GM18499 (cell line): ENCODE data around the gene ZNF253.
"Not testable (repeated sequence)": the region's sequence is repeated elsewhere in the genome, so short reads cannot be mapped to it uniquely, and the experiment has no call there.

Source experiments
- ATAC-seq: cut with Tn5 transposase; IDR thresholded peaks from one replicate; pipeline ENCODE4 v1.9.1; 2021; ENCODE audit warnings: moderate number of reproducible peaks; ENCODE audit not compliant: insufficient read depth, unreplicated experiment

ZNF253 gene

DNA sequence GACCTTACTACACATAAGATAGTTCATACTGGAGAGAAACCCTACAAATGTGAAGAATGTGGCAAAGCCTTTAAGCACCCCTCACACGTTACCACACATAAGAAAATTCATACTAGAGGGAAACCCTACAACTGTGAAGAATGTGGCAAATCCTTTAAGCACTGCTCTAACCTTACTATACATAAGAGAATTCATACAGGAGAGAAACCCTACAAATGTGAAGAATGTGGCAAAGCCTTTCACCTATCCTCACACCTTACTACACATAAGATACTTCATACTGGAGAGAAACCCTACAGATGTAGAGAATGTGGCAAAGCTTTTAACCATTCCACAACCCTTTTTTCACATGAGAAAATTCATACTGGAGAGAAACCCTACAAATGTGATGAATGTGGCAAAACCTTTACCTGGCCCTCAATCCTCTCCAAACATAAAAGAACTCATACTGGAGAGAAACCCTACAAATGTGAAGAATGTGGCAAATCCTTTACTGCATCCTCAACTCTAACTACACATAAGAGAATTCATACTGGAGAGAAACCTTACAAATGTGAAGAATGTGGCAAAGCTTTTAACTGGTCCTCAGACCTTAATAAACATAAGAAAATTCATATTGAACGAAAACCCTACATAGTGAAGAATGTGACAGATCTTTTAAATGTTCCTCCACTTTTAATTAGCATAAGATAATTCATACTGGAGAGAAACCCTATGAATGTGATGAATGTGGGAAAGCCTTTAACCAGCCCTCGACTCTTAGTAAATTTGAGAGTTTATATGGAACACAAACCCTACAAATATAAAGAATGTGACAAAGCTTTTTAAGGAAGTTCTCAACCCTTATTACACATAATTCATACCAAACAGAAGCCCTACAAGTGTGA lies 26.6 kb downstream of the ZNF253 start:
- not testable (repeated sequence) for ATAC-seq

DNA sequence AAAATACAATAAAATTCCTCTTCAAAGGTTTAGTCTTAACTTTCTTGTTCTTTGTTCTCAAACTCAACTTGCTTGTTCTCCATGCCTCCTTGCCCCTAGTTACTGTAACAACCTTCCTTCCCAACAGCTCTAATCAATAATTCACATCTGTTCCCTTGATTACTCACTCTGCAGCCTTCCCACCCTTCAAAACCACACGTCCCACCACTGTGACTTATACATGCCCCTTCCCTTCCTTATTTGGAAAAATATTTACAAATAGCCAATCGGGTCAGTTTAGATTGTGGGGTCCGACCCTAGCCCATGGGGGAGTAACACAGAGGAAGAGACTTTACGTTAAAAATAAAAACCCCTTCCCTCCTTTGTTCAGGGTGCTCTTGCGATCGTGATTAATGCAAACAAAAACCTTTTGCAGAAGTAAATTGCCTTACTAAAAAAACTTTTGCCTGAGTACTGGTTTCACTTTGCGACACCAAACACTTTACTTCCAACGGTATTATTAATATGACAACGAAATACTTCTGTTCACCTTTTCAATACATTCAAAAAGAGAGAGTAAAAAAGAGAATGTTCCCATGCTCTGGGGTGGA lies 34.6 kb downstream of the ZNF253 start:
- no peak for ATAC-seq

DNA sequence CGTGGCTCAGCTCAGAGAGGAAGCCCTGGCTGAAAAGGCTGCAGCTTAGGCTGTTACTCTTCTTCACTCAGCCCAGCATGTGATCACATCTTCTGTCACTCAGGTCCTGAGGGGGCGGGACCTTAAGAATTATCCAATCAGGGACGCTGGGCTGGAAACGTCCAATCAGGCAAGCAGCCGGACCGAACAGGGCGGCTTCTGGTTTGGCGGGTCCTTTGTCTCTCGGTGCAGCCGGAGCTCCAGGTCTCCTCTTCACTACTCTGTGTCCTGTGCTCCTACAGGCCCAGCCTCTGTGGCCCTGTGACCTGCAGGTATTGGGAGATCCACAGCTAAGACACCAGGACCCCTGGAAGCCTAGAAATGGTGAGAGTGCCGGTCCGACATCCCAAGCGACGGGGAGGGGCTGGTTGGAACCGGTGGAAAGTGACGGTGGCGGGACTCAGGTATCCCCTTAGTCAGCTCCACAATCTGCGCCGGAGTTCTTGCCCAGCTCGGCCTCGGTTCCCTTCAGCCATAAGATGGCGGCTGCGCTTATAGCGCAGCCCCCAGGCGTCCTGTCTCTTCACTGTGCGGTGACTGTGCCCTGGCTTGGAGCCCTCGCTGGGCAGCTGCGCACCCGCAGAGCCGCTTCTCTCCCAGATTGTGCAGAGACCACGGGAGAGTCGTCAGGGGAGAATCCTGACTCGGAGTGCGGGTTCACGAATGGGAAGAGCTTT lies 35.2 kb downstream of the ZNF253 start, which contains the start of gene ZNF93:
Gene ZNF93 (plus strand): TSS at position 218 of the 716 bp plus-strand sequence. CDS start 143 bp downstream, at position 361.
- peak; percentile 66 for ATAC-seq

DNA sequence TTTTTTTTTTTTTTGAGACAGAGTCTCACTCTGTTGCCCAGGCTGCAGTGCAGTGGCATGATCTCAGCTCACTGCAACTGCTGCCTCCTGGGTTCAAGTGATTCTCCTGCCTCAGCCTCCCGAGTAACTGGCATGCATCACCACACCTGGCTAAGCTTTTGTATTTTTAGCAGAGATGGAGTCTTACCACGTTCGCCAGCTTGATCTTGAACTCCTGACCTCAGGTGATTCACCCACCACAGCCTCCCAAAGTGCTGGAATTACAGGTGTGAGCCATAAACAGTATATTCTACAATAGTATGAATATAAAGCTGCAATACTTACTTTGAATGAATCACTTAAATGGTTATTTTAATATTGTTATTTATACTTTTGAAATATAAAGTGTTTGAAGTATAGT lies 41.9 kb downstream of the ZNF253 start:
- ATAC-seq = not testable (repeated sequence)

DNA sequence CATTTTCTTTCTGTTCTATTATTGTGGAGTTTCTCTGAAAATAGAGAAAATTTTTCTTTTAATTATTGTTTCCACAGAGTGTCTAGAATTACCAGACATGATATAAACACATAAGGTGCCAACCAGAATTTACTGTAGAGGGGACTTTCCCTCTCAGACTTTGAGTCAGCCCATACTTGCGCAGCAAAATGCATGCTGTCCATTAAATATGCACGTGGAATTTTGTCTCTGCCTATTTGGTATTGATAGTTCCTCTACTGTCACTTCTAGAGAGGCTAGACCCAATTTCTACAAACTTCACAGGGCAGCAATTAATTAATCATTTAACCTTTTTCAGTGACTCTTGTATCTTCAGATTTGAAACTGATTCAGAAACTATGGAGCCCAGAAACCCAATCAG lies 44.0 kb downstream of the ZNF253 start:
- no peak for ATAC-seq

DNA sequence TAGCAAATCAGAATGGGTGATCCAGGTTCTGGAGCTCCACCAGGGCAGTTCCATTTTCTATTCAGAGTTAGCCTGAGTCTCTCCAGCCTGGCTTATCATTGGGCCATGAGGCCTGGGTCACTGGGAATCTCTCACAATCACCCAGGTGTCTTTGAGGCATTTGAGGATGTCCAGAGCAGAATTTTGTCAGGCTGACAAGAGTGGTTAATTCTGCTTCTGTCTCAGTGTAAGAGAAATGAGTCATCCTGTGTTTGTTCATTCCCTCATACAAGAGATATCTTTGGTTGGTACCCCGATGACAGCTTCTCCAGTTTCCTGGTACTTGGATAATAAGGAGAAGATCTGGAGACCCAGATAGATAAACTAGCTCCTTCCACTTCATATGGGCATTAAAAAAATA lies 45.5 kb downstream of the ZNF253 start:
- no peak for ATAC-seq

DNA sequence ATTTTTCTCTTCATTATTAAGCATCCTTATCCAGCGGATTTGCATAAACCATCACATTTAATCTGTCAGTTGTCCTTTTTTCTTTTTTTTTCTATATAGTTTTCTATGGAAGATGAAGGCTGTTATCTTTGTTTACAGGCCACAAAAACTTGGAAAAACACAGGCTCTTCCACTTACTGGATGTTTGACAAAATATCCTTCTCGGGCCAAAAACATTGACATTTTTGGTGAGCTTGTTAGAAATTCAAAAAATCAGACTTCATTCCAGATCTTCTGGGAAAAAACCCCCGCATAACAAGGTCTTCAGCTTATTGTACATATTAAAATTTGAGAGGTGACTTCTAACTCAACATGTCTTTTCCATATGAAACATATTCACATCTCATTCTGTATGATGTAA lies 48.9 kb downstream of the ZNF253 start:
- no peak for ATAC-seq

DNA sequence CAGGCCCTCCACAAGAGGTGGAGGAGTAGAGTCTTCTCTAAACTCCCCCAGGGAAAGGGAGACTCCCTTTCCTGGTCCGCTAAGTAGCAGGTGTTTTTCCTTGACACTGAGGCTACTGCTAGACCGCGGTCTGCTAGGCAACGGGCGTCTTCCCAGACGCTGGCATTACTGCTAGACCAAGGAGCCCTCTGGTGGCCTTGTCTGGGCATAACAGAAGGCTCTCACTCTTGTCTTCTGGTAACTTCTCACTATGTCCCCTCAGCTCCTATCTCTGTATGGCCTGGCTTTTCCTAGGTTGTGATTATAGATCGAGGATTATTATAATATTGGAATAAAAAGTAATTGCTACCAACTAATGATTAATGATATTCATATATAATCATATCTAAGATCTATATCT lies 64.7 kb downstream of the ZNF253 start:
- not testable (repeated sequence) for ATAC-seq

DNA sequence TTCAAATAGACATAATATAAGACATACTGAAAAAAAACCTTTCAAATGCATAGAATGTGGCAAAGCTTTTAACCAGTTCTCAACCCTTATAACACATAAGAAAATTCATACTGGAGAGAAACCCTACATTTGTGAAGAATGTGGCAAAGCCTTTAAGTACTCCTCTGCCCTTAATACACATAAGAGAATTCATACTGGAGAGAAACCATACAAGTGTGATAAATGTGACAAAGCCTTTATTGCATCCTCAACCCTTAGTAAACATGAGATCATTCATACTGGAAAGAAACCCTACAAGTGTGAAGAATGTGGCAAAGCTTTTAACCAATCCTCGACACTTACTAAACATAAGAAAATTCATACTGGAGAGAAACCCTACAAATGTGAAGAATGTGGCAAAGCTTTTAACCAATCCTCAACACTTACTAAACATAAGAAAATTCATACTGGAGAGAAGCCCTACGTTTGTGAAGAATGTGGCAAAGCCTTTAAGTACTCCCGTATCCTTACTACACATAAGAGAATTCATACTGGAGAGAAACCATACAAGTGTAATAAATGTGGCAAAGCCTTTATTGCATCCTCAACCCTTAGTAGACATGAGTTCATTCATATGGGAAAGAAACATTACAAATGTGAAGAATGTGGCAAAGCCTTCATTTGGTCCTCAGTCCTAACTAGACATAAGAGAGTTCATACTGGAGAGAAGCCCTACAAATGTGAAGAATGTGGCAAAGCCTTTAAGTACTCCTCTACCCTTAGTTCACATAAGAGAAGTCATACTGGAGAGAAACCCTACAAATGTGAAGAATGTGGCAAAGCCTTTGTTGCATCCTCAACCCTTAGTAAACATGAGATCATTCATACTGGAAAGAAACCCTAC lies 68.0 kb downstream of the ZNF253 start:
- not testable (repeated sequence) for ATAC-seq

DNA sequence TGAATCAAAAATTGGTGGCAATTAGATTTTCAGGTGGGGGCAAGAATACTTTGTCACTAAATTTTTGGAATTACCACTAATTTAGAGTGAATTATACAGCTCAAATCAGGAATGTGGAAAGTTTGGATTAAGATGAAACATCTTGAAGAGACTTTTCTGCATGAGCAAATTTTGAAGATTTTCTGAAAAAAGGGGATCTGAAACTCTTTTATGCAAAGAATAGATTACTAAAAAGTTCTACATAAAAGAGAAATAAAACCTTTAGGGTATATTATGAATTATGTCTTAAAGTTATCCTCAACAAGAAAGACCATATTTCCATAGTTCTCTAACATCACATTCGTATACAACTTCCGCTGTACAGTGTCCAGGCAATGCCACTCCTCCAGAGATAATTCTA lies 71.7 kb downstream of the ZNF253 start:
- no peak for ATAC-seq

DNA sequence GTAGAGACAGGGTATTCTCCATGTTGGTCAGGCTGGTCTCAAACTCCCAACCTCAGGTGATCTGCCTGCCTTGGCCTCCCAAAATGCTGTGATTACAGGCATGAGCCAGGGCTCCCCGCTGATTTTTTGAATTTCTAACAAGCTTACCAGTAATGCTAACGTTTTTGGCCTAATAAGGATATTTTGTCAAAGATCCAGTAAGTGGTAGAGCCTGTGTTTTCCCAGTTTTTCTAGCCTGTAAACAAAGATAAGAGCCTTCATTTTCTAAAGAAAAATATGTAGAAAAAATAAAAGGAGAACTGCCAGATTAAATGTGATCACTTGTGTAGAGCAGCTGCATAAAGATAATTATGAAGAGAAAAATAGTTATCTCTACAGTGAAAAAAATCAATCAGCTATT lies 72.8 kb downstream of the ZNF253 start:
- ATAC-seq = no peak

DNA sequence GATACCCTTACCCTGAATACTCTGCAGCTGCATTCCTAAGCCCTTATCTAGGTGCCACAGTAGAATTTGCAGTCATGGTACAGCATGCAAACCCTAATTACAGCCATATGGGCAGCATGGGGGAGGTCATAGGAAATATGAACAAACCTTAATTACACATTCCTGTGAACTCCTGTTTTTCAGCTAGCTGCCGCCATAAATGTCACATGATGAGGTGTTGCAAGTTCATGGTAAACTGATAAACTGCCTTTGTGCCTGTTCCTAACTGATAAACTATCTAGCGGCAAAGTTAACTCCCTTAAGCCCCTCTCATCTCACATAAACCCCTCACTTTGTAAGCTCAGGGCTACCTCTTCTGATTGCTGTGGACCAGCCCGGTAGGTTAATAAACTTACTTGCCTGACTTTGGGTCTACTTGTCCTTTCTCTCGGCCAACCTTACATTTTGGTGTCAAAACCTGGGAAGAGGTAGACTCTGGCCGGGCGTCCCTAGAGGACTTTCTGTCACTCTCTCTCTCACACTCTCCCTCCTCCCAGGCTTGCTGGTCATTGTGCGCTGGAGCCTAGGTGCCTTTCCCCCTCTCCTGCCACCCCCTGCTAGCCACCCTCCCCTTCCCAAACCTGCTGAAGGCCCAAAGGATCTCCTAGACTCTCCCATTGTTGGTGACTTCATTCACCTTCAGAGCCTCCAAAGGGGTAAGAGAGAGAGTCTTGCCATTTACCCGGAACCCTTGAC lies 78.3 kb downstream of the ZNF253 start:
- no peak for ATAC-seq
